ENCODE measurements around the gene LIPH. TPM values are rescaled to one million over a fixed set of nuclear protein-coding genes. Genes with fewer than 3 reads are reported as not detected.

LIPH gene
- total and polyA plus RNA-seq, 4 experiments from 2014 or later, result not detected

DNA sequence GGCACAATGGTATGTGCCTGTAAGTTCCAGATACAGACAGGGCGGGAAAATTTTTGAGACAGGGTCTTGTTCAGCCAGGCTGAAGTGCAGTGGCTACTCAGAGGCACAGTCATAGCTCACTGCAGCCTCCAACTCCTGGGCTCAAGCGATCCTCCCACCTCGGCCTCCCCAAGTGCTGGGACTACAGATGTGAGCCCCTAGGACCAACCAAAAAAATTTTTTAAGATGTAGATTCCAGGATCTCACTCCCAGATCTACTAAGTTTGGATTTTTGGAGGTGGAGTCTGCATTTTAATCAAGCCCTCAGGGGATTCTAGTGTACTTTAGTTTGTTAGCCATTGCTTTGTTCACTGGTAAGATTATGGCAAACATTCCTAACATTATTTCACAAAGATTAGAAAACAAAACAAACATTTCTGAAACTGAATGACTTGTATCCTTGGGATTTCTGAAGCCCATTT is 2.7 kb downstream of the LIPH start:
- Histone ChIP-seq H3K27ac (ENCODE audit: low read depth, low read length) (no peak overlapping the region), H3K36me3 (ENCODE audit: insufficient read depth, low read length) (no peaks in the 10 kb centered on the region), H3K9me3 (ENCODE audit: control insufficient read depth in 1 of 2, low read length in 2 of 2) (no peaks in the 10 kb centered on the region), H3K4me3 (ENCODE audit: low read length in 2 of 2) (no peak overlapping the region), H3K4me1 (ENCODE audit: insufficient read depth, low read length) (no peaks in the 10 kb centered on the region), H3K27me3 (ENCODE audit: insufficient read depth, low read length) (no peaks in the 10 kb centered on the region)
- Mint-ChIP-seq H3K27me3 (no peaks in the 10 kb centered on the region), H3K27ac (no peak overlapping the region), H3K36me3 (no peaks in the 10 kb centered on the region), H3K9me3 (no peaks in the 10 kb centered on the region), H3K4me1 (peaks cover 0 to 3% (median 2%) of the 10 kb centered on the region in 4 donors), H3K4me3 (no peak overlapping the region)
- intact Hi-C loops (cut with micrococcal nuclease), result no loop called here
- POLR2A ChIA-PET (ENCODE audit: partially characterized antibody), result no interaction called here
- CTCF ChIA-PET (ENCODE audit: partially characterized antibody), result interaction anchor here (1.1 kb wide), 1 partner anchor 10 kb away, joined by 3 read pairs; no protein-coding TSS in a partner anchor
- no peak for DNase-seq

DNA sequence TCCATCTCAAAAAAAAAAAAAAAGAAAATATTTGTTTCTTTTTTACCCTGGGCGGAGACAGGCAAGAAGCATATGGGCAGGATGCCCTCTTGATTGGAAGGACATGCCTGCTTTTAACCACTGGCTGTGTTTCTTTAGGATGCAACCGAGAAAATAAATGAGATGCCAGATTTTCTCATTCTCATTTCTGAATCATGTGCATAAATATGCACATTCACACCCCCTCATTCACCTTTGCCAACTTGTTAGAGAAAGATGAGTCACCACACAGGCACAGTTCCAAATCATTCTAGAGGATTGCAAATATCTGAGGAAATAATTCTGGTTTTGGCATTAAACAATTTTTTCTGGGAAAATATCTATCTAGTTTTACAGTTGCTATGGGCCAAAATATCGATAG is 3.3 kb downstream of the LIPH start:
- no peak overlapping the region for H3K27ac ChIP-seq (ENCODE audit: low read depth, low read length)
- H3K36me3 Mint-ChIP-seq, result no peaks in the 10 kb centered on the region
- no peak overlapping the region for H3K27ac Mint-ChIP-seq
- H3K9me3 ChIP-seq (ENCODE audit: control insufficient read depth in 1 of 2, low read length in 2 of 2), result no peaks in the 10 kb centered on the region
- H3K4me3 Mint-ChIP-seq, result no peak overlapping the region
- no peaks in the 10 kb centered on the region for H3K27me3 ChIP-seq (ENCODE audit: insufficient read depth, low read length)
- H3K4me1 ChIP-seq (ENCODE audit: insufficient read depth, low read length), result no peaks in the 10 kb centered on the region
- no peaks in the 10 kb centered on the region for H3K9me3 Mint-ChIP-seq
- H3K4me1 Mint-ChIP-seq, result peaks cover 0 to 3% (median 2%) of the 10 kb centered on the region in 4 donors
- intact Hi-C loops (cut with micrococcal nuclease), result no loop called here
- DNase-seq, result no peak
- H3K36me3 ChIP-seq (ENCODE audit: insufficient read depth, low read length), result no peaks in the 10 kb centered on the region
- POLR2A ChIA-PET (ENCODE audit: partially characterized antibody), result no interaction called here
- no peak overlapping the region for H3K4me3 ChIP-seq (ENCODE audit: low read length in 2 of 2)
- CTCF ChIA-PET (ENCODE audit: partially characterized antibody), result interaction anchor here (1.1 kb wide), 1 partner anchor 10 kb away, joined by 3 read pairs; no protein-coding TSS in a partner anchor
- no peaks in the 10 kb centered on the region for H3K27me3 Mint-ChIP-seq

GRCh38 chr3:185540695-185541094 is 11.7 kb downstream of the LIPH start:
- Mint-ChIP-seq H3K27ac (no peak overlapping the region), H3K9me3 (peaks cover 0 to 2% (median 0%) of the 10 kb centered on the region in 8 donors), H3K4me1 (peaks cover 4 to 8% (median 7%) of the 10 kb centered on the region in 4 donors), H3K4me3 (no peak overlapping the region), H3K36me3 (no peaks in the 10 kb centered on the region), H3K27me3 (peaks cover 0 to 2% of the 10 kb centered on the region in 2 donors)
- DNase-seq, result no peak
- Histone ChIP-seq H3K4me3 (ENCODE audit: low read length in 2 of 2) (no peak overlapping the region), H3K36me3 (ENCODE audit: insufficient read depth, low read length) (no peaks in the 10 kb centered on the region), H3K4me1 (ENCODE audit: insufficient read depth, low read length) (peaks cover 7% of the 10 kb centered on the region), H3K9me3 (ENCODE audit: control insufficient read depth in 1 of 2, low read length in 2 of 2) (no peaks in the 10 kb centered on the region), H3K27me3 (ENCODE audit: insufficient read depth, low read length) (no peaks in the 10 kb centered on the region), H3K27ac (ENCODE audit: low read depth, low read length) (no peak overlapping the region)
- ChIA-PET POLR2A (ENCODE audit: partially characterized antibody) (no interaction called here), CTCF (ENCODE audit: partially characterized antibody) (no interaction called here)
- intact Hi-C loops (cut with micrococcal nuclease), result no loop called here

- DNase-seq, result no peak
- Histone ChIP-seq H3K27ac (ENCODE audit: low read depth, low read length) (no peak overlapping the region), H3K36me3 (ENCODE audit: insufficient read depth, low read length) (no peaks in the 10 kb centered on the region), H3K27me3 (ENCODE audit: insufficient read depth, low read length) (no peaks in the 10 kb centered on the region), H3K4me3 (ENCODE audit: low read length in 2 of 2) (no peak overlapping the region), H3K9me3 (ENCODE audit: control insufficient read depth in 1 of 2, low read length in 2 of 2) (no peaks in the 10 kb centered on the region), H3K4me1 (ENCODE audit: insufficient read depth, low read length) (peaks cover 7% of the 10 kb centered on the region)
- CTCF ChIA-PET (ENCODE audit: partially characterized antibody), result no interaction called here
- intact Hi-C loops (cut with micrococcal nuclease), result no loop called here
- Mint-ChIP-seq H3K4me3 (peak overlapping the region in 1 of 8 donors; percentile 5), H3K27ac (no peak overlapping the region), H3K9me3 (peaks cover 0 to 2% (median 0%) of the 10 kb centered on the region in 8 donors), H3K27me3 (peaks cover 0 to 2% of the 10 kb centered on the region in 2 donors), H3K4me1 (peaks cover 4 to 8% (median 7%) of the 10 kb centered on the region in 4 donors), H3K36me3 (no peaks in the 10 kb centered on the region)
- POLR2A ChIA-PET (ENCODE audit: partially characterized antibody), result no interaction called here
Measured at GRCh38 chr3:185539934-185540333, 12.5 kb downstream of the LIPH start.

DNA sequence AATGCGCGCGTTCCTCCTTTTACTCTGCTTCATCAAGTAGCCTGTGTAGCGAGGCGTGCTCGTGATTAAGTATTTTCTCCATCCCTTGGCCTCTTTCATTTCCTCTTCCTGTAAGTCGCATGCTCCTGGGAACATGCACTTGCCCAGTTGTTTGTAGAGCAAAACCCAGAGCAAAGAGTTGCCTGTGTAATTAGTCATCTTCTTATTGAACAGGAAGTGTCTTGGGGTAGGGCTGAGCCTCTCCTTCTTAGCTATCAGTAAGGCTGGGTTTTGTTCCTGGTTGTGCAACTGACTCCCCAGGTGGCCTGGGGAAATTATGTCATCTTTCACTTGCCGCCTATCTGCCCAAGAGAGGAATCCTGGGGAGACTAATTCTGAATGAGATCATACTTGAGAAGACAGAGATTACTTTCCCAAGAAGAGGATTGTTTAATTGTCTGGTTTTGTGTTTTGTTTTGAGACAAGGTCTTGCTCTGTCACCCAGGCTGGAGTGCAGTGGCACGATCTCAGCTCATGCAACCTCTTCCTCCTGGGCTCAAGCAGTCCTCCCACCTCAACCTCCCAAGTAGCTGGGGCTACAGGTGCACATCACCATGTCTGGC is 14.9 kb downstream of the LIPH start:
- Histone ChIP-seq H3K4me1 (ENCODE audit: insufficient read depth, low read length) (peaks cover 7% of the 10 kb centered on the region), H3K9me3 (ENCODE audit: control insufficient read depth in 1 of 2, low read length in 2 of 2) (no peaks in the 10 kb centered on the region), H3K4me3 (ENCODE audit: low read length in 2 of 2) (no peak overlapping the region), H3K36me3 (ENCODE audit: insufficient read depth, low read length) (no peaks in the 10 kb centered on the region), H3K27me3 (ENCODE audit: insufficient read depth, low read length) (no peaks in the 10 kb centered on the region), H3K27ac (ENCODE audit: low read depth, low read length) (no peak overlapping the region)
- Mint-ChIP-seq H3K36me3 (no peaks in the 10 kb centered on the region), H3K27me3 (peaks cover 0 to 1% of the 10 kb centered on the region in 2 donors), H3K4me3 (peak overlapping the region in 6 of 8 donors; percentile 5 to 74 (median 49)), H3K4me1 (peaks cover 4 to 8% (median 7%) of the 10 kb centered on the region in 4 donors), H3K9me3 (peaks cover 0 to 2% (median 0%) of the 10 kb centered on the region in 8 donors), H3K27ac (peak overlapping the region in 5 of 7 donors; percentile 22 to 83 (median 49))
- intact Hi-C loops (cut with micrococcal nuclease), result no loop called here
- ChIA-PET POLR2A (ENCODE audit: partially characterized antibody) (no interaction called here), CTCF (ENCODE audit: partially characterized antibody) (interaction anchor here (0.8 to 1.5 kb wide), 2 partner anchors 20 to 122 kb away, joined by 3 to 4 read pairs; no protein-coding TSS in a partner anchor)
- DNase-seq, result no peak

DNA sequence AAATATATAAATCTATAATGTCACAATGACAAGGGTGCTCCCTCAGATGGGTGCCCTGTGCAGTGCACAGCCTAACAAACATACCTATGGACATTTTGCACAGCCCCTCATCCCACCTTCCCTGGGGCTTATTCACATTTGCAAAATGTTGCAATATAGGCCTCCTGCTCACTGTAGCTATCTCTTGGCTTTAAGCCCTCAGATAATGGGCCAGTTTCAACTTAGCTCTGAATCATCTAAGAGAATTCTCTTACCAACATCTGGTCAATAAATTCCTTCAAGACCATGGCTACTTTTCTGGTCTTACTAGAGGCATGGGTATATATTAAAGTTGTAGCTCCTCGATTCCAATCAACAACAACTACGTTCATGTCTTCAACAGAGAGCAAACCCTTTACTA is 17.9 kb downstream of the LIPH start:
- peaks cover 4 to 8% (median 7%) of the 10 kb centered on the region in 4 donors for H3K4me1 Mint-ChIP-seq
- no peaks in the 10 kb centered on the region for H3K27me3 ChIP-seq (ENCODE audit: insufficient read depth, low read length)
- no peaks in the 10 kb centered on the region for H3K9me3 ChIP-seq (ENCODE audit: control insufficient read depth in 1 of 2, low read length in 2 of 2)
- peaks cover 0 to 1% of the 10 kb centered on the region in 2 donors for H3K27me3 Mint-ChIP-seq
- no peaks in the 10 kb centered on the region for H3K9me3 Mint-ChIP-seq
- peaks cover 7% of the 10 kb centered on the region for H3K4me1 ChIP-seq (ENCODE audit: insufficient read depth, low read length)
- H3K36me3 ChIP-seq (ENCODE audit: insufficient read depth, low read length), result no peaks in the 10 kb centered on the region
- no peak for DNase-seq
- intact Hi-C loops (cut with micrococcal nuclease), result no loop called here
- CTCF ChIA-PET (ENCODE audit: partially characterized antibody), result interaction anchor here (0.7 to 1.6 kb wide), 3 partner anchors 12 to 1008 kb away, joined by 3 to 4 read pairs (median 3); no protein-coding TSS in a partner anchor
- no peak overlapping the region for H3K27ac ChIP-seq (ENCODE audit: low read depth, low read length)
- H3K36me3 Mint-ChIP-seq, result no peaks in the 10 kb centered on the region
- H3K27ac Mint-ChIP-seq, result no peak overlapping the region
- no peak overlapping the region for H3K4me3 ChIP-seq (ENCODE audit: low read length in 2 of 2)
- POLR2A ChIA-PET (ENCODE audit: partially characterized antibody), result no interaction called here
- no peak overlapping the region for H3K4me3 Mint-ChIP-seq

GRCh38 chr3:185532901-185533300 is 19.5 kb downstream of the LIPH start:
- peaks cover 0 to 1% of the 10 kb centered on the region in 2 donors for H3K27me3 Mint-ChIP-seq
- Histone ChIP-seq H3K4me1 (ENCODE audit: insufficient read depth, low read length) (peaks cover 7% of the 10 kb centered on the region), H3K4me3 (ENCODE audit: low read length in 2 of 2) (no peak overlapping the region), H3K27ac (ENCODE audit: low read depth, low read length) (no peak overlapping the region), H3K27me3 (ENCODE audit: insufficient read depth, low read length) (no peaks in the 10 kb centered on the region), H3K9me3 (ENCODE audit: control insufficient read depth in 1 of 2, low read length in 2 of 2) (no peaks in the 10 kb centered on the region), H3K36me3 (ENCODE audit: insufficient read depth, low read length) (no peaks in the 10 kb centered on the region)
- no peaks in the 10 kb centered on the region for H3K9me3 Mint-ChIP-seq
- ChIA-PET CTCF (ENCODE audit: partially characterized antibody) (interaction anchor here (1.6 kb wide), 1 partner anchor 42 kb away, joined by 4 read pairs; no protein-coding TSS in a partner anchor), POLR2A (ENCODE audit: partially characterized antibody) (no interaction called here)
- H3K4me1 Mint-ChIP-seq, result peaks cover 4 to 8% (median 7%) of the 10 kb centered on the region in 4 donors
- no peak overlapping the region for H3K4me3 Mint-ChIP-seq
- no peaks in the 10 kb centered on the region for H3K36me3 Mint-ChIP-seq
- intact Hi-C loops (cut with micrococcal nuclease), result no loop called here
- H3K27ac Mint-ChIP-seq, result no peak overlapping the region
- no peak for DNase-seq
